ENCODE results near the gene SRD5A1.

Gene SRD5A1

DNA sequence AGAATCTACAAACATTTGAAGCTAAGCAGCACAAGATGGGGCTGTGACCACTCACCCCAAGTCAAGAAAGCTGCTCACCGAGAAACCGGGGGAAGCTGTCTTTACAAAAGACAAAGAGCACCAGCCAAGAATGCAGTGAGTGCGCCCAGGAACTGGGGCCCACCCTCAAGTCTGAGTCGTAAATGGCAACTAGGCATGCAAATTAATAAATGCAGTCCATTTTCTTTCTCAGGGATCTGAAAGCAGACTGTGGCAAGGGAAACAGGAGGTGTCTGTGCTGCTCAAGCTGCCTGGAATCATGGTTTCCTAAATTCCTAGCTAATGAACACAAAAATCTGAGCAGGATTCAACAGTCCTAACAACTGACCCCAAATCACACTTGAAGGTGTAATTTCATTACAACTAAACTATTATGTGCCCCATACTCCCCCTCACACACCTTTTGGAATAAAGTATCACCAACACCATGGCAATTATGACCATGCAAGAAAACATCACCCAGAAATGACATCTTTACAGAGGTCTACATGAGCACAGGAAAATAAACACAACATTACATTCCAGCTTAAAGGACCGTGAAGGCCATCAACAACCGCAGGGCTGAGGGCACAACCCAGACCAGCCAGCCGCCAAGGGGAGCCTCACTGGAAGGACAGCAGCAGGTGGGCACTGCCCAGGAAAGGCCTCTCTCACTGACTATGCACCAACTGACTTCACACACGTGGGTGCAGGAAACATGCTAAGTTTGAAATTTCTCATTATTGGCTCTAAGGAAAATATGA is 18.0 kb upstream of the SRD5A1 start:
- ChIA-PET CTCF (interaction anchor here (1.5 kb wide), 1 partner anchor 130 kb away, joined by 6 read pairs; no protein-coding TSS in a partner anchor), POLR2A (no interaction called here)
- no peak overlapping the region for H3K4me3 ChIP-seq (ENCODE audit: low read depth, low read length)
- no peak for DNase-seq (ENCODE audit: low read depth, low spot score)
- TF ChIP-seq, protein P1, sequence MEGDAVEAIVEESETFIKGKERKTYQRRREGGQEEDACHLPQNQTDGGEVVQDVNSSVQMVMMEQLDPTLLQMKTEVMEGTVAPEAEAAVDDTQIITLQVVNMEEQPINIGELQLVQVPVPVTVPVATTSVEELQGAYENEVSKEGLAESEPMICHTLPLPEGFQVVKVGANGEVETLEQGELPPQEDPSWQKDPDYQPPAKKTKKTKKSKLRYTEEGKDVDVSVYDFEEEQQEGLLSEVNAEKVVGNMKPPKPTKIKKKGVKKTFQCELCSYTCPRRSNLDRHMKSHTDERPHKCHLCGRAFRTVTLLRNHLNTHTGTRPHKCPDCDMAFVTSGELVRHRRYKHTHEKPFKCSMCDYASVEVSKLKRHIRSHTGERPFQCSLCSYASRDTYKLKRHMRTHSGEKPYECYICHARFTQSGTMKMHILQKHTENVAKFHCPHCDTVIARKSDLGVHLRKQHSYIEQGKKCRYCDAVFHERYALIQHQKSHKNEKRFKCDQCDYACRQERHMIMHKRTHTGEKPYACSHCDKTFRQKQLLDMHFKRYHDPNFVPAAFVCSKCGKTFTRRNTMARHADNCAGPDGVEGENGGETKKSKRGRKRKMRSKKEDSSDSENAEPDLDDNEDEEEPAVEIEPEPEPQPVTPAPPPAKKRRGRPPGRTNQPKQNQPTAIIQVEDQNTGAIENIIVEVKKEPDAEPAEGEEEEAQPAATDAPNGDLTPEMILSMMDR (IDR thresholded peaks at IDR 0.05; ENCODE audit: insufficient read depth, low read length, missing control alignments) = no peak

DNA sequence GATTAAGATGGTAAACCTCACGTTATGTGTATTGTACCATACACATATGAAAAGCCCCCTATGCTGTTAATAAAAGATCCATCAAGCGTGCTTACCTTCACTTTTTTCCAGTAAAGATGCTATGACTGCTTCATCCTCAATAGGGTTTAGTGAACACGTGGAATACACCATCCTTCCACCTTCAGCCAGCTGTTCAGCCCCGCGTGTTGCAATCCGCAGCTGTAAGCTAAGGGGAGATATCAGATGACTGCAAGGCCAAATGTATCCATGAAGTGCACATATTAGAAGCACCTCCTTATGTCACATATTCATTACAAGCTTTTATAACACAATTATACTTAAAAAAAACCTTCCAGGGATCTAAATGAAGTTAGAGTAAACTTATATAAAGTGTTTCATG is 16.6 kb upstream of the SRD5A1 start:
- TF ChIP-seq, protein P1 (IDR thresholded peaks at IDR 0.05; ENCODE audit: insufficient read depth, low read length, missing control alignments) = no peak
- CTCF ChIA-PET = interaction anchor here (1.0 kb wide), 1 partner anchor 129 kb away, joined by 3 read pairs; no protein-coding TSS in a partner anchor
- H3K4me3 ChIP-seq (ENCODE audit: low read depth, low read length) = no peak overlapping the region
- POLR2A ChIA-PET = no interaction called here
- no peak for DNase-seq (ENCODE audit: low read depth, low spot score)

DNA sequence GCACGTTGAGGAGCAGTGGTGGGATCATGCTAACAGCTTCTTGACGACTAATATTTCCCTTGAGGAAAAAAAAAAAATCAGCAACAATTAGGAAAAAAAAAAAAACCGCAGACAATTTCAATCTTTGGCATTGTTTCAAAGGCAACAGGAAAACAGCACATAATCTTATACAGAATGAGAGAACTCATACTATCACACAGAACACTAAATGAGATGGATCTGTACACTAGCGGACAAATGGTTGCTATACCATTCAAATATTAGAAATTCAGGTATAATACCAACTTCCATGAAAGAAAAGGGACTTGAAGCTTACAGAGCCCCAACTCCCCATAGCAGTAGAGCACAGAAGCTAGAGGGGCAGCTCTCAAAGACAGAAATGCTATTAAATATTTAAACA is 10.0 kb upstream of the SRD5A1 start:
- DNase-seq (ENCODE audit: low read depth, low spot score) = no peak
- no peak overlapping the region for H3K4me3 ChIP-seq (ENCODE audit: low read depth, low read length)
- ChIA-PET CTCF (interaction anchor here (1.6 kb wide), 1 partner anchor 13 kb away, joined by 3 read pairs; no protein-coding TSS in a partner anchor), POLR2A (no interaction called here)
- TF ChIP-seq, protein P1 (IDR thresholded peaks at IDR 0.05; ENCODE audit: insufficient read depth, low read length, missing control alignments) = no peak

DNA sequence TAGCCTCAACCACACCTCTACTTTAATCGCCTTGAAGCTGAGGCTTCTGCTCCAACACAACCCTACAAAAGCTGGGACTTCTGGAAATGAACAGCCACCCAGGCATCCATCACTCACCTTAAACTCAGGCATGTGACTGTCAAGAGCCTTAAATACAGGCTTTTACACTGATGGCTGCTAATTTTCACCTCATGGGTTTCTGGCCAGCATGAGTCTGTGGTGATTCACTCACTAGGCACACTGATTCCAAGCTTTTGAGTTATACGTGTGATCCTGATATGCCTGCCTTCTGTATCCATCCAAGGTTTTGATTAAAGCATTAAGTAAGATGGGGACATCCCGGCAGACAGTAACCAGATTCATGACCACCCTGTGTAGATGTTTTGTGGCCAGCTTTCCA is 9.3 kb upstream of the SRD5A1 start:
- no peak for DNase-seq (ENCODE audit: low read depth, low spot score)

GRCh38 chr5:6626508-6626907 is 6.7 kb upstream of the SRD5A1 start:
- ChIA-PET POLR2A (no interaction called here), CTCF (interaction anchor here (10.0 kb wide), 1 partner anchor 118 kb away, joined by 81 read pairs; no protein-coding TSS in a partner anchor)
- H3K4me3 ChIP-seq (ENCODE audit: low read depth, low read length) = no peak overlapping the region
- TF ChIP-seq, protein P1 (IDR thresholded peaks at IDR 0.05; ENCODE audit: insufficient read depth, low read length, missing control alignments) = no peak
- no peak for DNase-seq (ENCODE audit: low read depth, low spot score)

More for the DNA sequence above, 9.3 kb upstream of the SRD5A1 start:
- ChIA-PET POLR2A (no interaction called here), CTCF (interaction anchor here (1.6 to 2.0 kb wide), 2 partner anchors 13 to 122 kb away, joined by 3 to 13 read pairs; no protein-coding TSS in a partner anchor)
- TF ChIP-seq, protein P1 (IDR thresholded peaks at IDR 0.05; ENCODE audit: insufficient read depth, low read length, missing control alignments) = no peak
- H3K4me3 ChIP-seq (ENCODE audit: low read depth, low read length) = no peak overlapping the region

DNA sequence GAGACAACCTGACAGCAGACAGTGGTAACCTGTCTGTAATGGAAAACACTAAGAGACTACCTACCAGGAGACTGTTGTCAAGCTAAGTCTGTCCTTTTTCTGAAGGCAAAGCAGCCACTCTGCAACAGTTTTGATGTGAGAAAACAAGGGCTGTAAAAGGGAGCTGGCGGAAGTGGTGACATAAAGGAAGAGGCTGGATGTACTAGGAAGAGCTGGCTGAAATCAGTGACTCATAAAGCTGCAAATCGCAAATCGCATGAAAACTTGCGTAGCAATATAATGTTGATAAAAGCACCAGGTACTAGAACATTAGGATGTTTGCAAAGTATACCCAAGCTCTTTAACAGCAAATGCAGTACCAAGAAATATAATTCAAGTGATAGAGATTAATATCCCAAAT is 1.8 kb upstream of the SRD5A1 start:
- ChIA-PET CTCF (interaction anchor here (10.0 kb wide), 1 partner anchor 113 kb away, joined by 81 read pairs; no protein-coding TSS in a partner anchor), POLR2A (interaction anchor here (0.6 kb wide), 1 partner anchor 101 kb away, joined by 3 read pairs; no protein-coding TSS in a partner anchor)
- peak overlapping the region; percentile 67 for H3K4me3 ChIP-seq (ENCODE audit: low read depth, low read length)
- no peak for DNase-seq (ENCODE audit: low read depth, low spot score)
- TF ChIP-seq, protein P1 (IDR thresholded peaks at IDR 0.05; ENCODE audit: insufficient read depth, low read length, missing control alignments) = no peak
